Activated naive CD8-positive, alpha-beta T cell treated with anti-CD3 and anti-CD28 coated beads, Interleukin-2, amount 50 U/mL, for 24 hours (primary cell): ENCODE data around the gene GALR1.

Source experiments
- ATAC-seq: fragments of 150-1000 bp; cut with Tn5 transposase; one replicate; pipeline ENCODE4 v1.10.0; 2021
- DNase-seq: peaks from one replicate; pipeline ENCODE4 v3.0.0; 2021
- H3K27ac Mint-ChIP-seq: one replicate; pipeline ENCODE4 v1.8.0; 2021; ENCODE audit warnings: mild to moderate bottlenecking, mixed read lengths
- H3K27me3 Mint-ChIP-seq: one replicate; pipeline ENCODE4 v1.8.0; 2021; ENCODE audit warnings: mixed read lengths
- H3K36me3 Mint-ChIP-seq: one replicate; pipeline ENCODE4 v1.8.0; 2021; ENCODE audit warnings: low read depth, mixed read lengths
- H3K4me1 Mint-ChIP-seq: one replicate; pipeline ENCODE4 v1.8.0; 2021; ENCODE audit warnings: mixed read lengths
- H3K4me3 Mint-ChIP-seq: one replicate; pipeline ENCODE4 v1.8.0; 2021; ENCODE audit warnings: mild to moderate bottlenecking, moderate library complexity, mixed read lengths
- H3K9me3 Mint-ChIP-seq: one replicate; pipeline ENCODE4 v1.8.0; 2021; ENCODE audit warnings: mixed read lengths

GALR1 gene, protein sequence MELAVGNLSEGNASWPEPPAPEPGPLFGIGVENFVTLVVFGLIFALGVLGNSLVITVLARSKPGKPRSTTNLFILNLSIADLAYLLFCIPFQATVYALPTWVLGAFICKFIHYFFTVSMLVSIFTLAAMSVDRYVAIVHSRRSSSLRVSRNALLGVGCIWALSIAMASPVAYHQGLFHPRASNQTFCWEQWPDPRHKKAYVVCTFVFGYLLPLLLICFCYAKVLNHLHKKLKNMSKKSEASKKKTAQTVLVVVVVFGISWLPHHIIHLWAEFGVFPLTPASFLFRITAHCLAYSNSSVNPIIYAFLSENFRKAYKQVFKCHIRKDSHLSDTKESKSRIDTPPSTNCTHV

DNA sequence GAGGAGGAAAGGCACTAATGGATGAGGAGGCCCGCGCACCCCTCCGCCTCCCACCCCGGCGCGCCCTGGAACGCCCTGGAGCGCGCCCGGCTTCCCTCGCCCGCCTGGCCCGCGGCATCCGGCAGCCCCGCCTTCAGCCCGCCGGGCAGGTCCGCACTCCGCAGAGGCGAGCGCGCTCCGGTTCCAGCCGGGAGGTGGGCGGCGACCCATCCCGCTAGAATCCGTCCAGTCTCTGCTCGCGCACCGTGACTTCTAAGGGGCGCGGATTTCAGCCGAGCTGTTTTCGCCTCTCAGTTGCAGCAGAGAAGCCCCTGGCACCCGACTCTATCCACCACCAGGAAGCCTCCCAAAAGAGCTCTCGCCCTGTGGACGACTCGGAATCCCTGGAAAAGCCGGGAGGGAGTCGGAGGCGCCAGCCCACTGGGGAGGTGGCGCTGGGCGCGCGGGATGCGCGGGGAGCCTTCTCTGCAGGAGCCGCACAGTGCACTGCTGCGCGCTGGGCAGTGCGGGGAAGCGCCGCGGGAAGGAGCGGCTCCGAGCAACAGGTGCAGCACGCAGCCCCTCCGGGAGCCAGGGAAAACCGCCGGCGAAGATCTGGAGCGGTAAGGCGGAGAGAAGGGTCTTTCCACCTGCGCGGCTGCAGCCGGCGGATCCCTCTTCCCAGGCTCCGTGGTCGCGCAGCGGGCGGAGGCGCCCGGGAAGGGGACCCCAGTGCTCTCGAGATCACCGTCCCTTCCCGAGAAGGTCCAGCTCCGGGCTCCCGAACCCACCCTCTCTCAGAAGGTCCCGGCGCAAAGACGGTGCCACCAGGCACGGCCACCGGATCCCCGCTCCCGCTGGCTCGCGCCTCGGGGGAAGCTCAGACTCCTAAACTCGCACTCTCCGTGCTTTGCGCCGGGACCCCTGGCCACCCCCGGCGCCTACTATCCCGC is at the start of gene GALR1:
GALR1 (plus strand) TSS at position 280 of the 932 bp plus-strand sequence. CDS start 701 bp downstream, outside the sequence.
- ATAC-seq (no peak), DNase-seq (no peak)
- peak within 1 kb of the TSS; percentile 66 for H3K4me3 Mint-ChIP-seq
- peaks cover 21% of the 10 kb centered on the region for H3K9me3 Mint-ChIP-seq
- H3K27ac Mint-ChIP-seq: no peak within 1 kb of the TSS
- peaks cover 10% of the 10 kb centered on the region for H3K4me1 Mint-ChIP-seq
- peaks cover 7% of the 10 kb centered on the region for H3K36me3 Mint-ChIP-seq
- H3K27me3 Mint-ChIP-seq: peaks cover 58% of the 10 kb centered on the region

DNA sequence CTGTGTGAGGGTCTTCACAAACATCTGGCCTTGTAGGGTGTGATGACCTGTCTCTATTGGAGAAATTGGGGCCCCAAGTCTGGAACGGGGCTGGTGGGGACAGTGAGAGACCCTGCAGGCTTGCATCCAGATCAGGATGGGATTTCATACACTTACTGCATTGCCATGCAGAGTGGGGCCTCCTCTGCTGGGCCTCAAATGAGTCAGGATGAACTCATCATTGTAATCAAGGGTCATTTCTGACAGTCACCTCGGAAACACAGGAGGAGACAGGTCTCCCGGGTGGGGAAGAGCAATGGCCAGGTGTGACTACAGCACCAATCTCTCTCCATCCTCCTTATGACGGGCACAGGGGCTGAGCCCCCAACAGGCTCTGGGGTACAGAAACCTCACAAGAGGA is 48.1 kb upstream of the GALR1 start:
- H3K36me3 Mint-ChIP-seq: no peaks in the 10 kb centered on the region
- no peaks in the 10 kb centered on the region for H3K27me3 Mint-ChIP-seq
- H3K27ac Mint-ChIP-seq: no peak overlapping the region
- DNase-seq (no peak), ATAC-seq (peak; percentile 55)
- peaks cover 20% of the 10 kb centered on the region for H3K4me1 Mint-ChIP-seq
- no peak overlapping the region for H3K4me3 Mint-ChIP-seq
- H3K9me3 Mint-ChIP-seq: no peaks in the 10 kb centered on the region

DNA sequence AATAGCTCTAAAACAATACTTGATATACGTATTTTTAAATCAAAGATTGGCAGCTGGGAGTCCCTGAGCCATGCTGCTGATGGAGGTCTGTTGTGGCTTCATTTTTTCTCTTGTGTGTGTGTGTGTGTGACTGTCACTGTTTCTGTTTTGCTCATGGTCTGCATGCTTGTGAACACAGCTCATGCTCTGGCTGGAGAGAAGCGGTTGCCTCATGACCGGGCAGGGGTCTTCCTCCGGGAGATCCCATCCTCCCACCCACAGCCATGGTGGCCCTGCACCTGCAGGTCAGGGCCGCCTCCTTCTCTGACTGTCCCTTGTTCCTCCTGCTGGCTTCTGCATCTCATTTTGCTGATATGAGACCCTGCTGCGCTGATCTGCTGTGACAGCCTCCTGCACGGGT is 47.3 kb upstream of the GALR1 start:
- DNase-seq: no peak
- Mint-ChIP-seq H3K4me3 (no peak overlapping the region), H3K27me3 (no peaks in the 10 kb centered on the region), H3K9me3 (no peaks in the 10 kb centered on the region), H3K4me1 (peaks cover 22% of the 10 kb centered on the region), H3K27ac (no peak overlapping the region), H3K36me3 (no peaks in the 10 kb centered on the region)
- ATAC-seq: no peak

DNA sequence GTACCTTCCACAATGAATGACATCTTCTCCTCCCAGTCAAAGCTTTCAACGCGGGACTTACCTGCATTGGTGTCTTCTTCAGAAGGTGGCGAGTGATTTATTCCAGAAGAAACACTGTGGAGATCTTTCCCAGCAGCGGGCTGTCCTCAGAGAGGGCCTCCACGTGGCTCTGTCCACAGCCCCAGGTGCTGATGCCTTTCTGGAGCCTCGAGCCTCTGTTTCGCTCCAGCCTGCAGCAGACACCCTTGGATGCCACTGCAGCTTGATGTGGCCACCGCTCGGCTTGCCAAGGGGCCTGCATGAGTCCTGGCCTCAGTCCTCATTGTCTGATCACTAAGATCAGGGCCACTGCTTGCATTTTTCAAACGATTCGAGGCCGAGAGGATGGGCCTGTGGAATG is 46.6 kb upstream of the GALR1 start:
- H3K27me3 Mint-ChIP-seq: no peaks in the 10 kb centered on the region
- H3K36me3 Mint-ChIP-seq: no peaks in the 10 kb centered on the region
- H3K9me3 Mint-ChIP-seq: no peaks in the 10 kb centered on the region
- no peak for ATAC-seq
- peaks cover 28% of the 10 kb centered on the region for H3K4me1 Mint-ChIP-seq
- DNase-seq: no peak
- H3K4me3 Mint-ChIP-seq: no peak overlapping the region
- no peak overlapping the region for H3K27ac Mint-ChIP-seq

DNA sequence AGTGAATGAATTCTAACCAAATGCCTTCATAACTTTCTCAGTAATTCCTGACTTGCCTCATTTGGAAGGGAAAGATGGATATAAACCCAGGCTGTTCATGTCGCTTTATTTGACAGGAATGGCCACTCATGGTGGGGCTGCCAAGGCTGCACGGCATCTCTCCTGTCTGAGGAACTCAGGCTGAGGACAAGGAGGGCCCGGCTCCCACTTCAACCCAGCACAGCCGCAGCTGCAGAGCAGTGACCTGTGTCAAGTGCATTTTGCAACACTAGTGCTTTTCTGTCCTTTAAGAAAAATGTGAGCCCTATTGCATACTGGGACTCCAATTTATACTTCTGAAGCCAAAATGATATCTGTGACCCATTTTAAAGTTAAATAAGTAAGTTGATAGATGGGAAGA is 45.8 kb upstream of the GALR1 start:
- no peaks in the 10 kb centered on the region for H3K9me3 Mint-ChIP-seq
- H3K27ac Mint-ChIP-seq: no peak overlapping the region
- H3K4me1 Mint-ChIP-seq: peaks cover 36% of the 10 kb centered on the region
- DNase-seq: no peak
- H3K4me3 Mint-ChIP-seq: no peak overlapping the region
- H3K27me3 Mint-ChIP-seq: no peaks in the 10 kb centered on the region
- H3K36me3 Mint-ChIP-seq: no peaks in the 10 kb centered on the region
- no peak for ATAC-seq

DNA sequence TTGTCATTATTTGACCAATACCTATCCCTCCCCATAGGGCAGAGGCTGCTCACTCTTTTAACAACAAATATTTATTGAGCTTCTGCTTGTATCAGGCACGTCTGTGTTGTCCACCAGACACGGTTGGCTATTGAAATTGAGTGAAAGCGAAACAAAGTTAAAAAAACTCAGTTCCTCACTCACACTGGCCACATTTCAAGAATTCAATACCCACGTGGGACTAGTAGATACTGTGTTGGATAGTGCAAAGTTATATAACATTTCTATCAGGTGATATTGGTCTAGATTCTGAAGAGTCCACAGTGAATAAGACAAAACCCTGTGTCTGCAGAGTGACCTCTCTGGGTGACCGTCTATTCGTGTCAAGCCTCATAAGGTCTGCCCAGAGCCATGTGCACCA is 43.9 kb upstream of the GALR1 start:
- Mint-ChIP-seq H3K36me3 (no peaks in the 10 kb centered on the region), H3K4me1 (peaks cover 35% of the 10 kb centered on the region), H3K27ac (no peak overlapping the region), H3K4me3 (no peak overlapping the region), H3K9me3 (no peaks in the 10 kb centered on the region), H3K27me3 (no peaks in the 10 kb centered on the region)
- ATAC-seq: no peak
- no peak for DNase-seq

DNA sequence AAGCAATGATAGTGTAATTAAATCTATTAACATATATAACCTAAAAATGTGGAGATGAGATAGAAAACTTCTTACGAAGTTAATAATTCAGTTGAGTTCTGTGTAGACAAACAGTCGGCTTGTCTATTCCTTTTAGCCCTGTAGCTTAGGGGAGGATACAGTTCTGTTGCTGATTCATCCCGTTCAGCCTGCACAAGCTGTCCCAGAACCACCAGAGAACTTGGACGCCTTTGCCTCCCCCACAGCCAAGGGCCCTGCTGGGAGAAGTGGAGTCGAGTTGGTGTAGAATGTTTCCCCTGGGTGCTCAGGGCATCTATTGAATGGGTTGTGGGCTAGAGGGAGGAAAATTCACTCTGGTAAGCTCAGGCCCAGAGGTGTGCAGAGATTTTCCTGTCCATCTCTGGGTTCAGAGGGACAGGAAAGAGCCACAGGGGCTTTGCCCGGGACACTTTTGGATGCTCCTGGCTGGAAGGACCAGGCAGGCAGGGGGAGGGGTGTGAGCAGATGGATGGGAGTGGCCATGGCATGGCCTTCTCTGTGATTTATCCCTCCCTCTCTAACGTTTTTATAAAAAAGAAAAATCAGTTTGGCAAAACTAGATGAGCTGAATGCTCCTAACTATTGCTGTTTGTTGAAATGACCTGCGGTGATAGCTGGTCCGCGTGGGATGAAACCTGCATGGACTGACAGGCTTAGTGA is 42.8 kb upstream of the GALR1 start:
- Mint-ChIP-seq H3K4me3 (no peak overlapping the region), H3K4me1 (peaks cover 39% of the 10 kb centered on the region), H3K9me3 (no peaks in the 10 kb centered on the region), H3K27ac (no peak overlapping the region), H3K27me3 (no peaks in the 10 kb centered on the region), H3K36me3 (no peaks in the 10 kb centered on the region)
- DNase-seq: no peak
- no peak for ATAC-seq

DNA sequence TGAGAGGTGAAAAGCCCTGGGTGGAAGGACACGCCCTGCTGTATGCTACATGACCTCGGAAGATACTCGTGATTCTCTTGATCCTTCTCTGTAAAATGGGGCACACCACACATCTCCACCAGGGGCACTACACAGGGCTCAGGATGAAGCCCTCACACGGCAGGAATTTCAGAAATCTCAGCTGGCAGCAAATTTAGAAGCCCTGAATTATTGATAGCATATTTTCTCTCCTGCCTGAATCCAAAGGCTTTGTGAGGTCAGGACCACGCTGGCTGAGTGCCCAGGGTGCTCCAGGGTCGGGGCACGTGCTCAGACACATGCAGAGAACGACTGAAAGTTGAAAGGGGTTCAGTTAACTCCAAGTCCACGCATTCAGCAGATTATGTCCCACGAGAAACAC is 42.1 kb upstream of the GALR1 start:
- peak overlapping the region; percentile 60 for H3K27ac Mint-ChIP-seq
- H3K36me3 Mint-ChIP-seq: no peaks in the 10 kb centered on the region
- peaks cover 40% of the 10 kb centered on the region for H3K4me1 Mint-ChIP-seq
- no peaks in the 10 kb centered on the region for H3K27me3 Mint-ChIP-seq
- DNase-seq: peak; percentile 43
- no peak overlapping the region for H3K4me3 Mint-ChIP-seq
- ATAC-seq: peak; percentile 66
- no peaks in the 10 kb centered on the region for H3K9me3 Mint-ChIP-seq

DNA sequence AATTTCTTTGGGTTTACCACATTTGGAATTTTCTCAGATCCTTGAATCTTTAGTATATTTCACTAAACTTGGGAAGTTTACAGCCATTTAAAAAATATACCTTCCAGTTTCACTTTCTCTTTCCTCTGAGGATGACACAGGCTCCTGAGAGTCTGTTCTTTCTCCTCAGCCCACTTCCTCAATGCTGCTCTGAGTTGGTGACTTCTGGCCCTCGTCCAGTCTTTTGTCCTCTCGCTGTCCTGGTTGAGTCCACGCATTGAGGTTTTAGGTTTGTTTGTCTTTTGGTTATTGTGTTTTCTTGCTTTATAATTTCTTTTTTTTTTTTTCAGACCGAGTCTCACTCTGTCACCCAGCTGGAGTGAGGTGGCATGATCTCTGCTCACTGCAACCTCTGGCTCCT is 40.7 kb upstream of the GALR1 start:
- DNase-seq: peak; percentile 37

DNA sequence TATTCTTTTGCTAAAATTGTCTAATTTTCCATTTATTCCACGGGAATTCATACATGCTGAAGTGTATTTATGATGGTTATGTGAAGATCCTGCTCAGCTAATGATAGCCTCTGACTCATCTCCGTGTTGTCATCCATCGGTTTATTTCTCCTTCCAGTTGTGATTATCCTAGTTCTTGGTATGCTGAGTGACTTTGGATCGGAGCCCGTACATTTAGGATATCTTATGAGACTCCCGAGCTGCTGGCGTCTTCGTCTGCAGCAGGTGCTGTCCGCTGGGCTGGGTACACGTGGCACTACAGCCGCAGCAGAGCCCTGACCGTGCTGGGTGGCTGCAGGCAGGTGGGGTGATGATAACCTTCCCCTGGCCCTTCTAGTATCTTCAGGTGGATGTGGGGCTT is 40.1 kb upstream of the GALR1 start:
- no peak for ATAC-seq
- Mint-ChIP-seq H3K27me3 (no peaks in the 10 kb centered on the region), H3K4me3 (peak overlapping the region; percentile 83), H3K27ac (peak overlapping the region; percentile 97), H3K36me3 (no peaks in the 10 kb centered on the region), H3K9me3 (no peaks in the 10 kb centered on the region), H3K4me1 (peaks cover 40% of the 10 kb centered on the region)
- DNase-seq: no peak

More for the DNA sequence above, 40.7 kb upstream of the GALR1 start:
- peak overlapping the region; percentile 97 for H3K27ac Mint-ChIP-seq
- H3K4me3 Mint-ChIP-seq: peak overlapping the region; percentile 83
- no peaks in the 10 kb centered on the region for H3K36me3 Mint-ChIP-seq
- H3K4me1 Mint-ChIP-seq: peaks cover 40% of the 10 kb centered on the region
- H3K27me3 Mint-ChIP-seq: no peaks in the 10 kb centered on the region
- H3K9me3 Mint-ChIP-seq: no peaks in the 10 kb centered on the region
- ATAC-seq: peak; percentile 78

DNA sequence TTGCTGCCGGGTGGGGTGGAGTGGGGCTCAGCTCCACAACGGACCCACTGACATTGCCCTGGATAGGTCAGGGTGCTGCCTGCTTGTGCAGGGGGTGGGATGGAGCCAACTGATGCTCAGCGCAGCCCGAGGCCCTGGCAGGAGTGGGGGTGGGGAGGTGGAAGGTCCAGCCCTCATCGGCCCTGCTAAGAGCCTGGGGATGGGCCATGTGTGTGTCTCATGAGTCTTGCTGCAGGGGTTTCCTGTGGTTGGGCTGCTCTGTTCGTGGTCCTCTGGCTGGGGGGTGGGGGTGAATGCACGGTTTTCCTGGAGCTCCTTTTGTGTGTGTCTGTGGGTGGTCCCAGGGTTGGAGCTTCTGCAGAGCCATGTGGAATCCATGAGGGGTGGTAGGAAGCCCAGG is 39.4 kb upstream of the GALR1 start:
- Mint-ChIP-seq H3K36me3 (no peaks in the 10 kb centered on the region), H3K27me3 (peaks cover 1% of the 10 kb centered on the region), H3K27ac (no peak overlapping the region), H3K4me1 (peaks cover 40% of the 10 kb centered on the region), H3K4me3 (no peak overlapping the region), H3K9me3 (no peaks in the 10 kb centered on the region)
- no peak for DNase-seq
- ATAC-seq: no peak

DNA sequence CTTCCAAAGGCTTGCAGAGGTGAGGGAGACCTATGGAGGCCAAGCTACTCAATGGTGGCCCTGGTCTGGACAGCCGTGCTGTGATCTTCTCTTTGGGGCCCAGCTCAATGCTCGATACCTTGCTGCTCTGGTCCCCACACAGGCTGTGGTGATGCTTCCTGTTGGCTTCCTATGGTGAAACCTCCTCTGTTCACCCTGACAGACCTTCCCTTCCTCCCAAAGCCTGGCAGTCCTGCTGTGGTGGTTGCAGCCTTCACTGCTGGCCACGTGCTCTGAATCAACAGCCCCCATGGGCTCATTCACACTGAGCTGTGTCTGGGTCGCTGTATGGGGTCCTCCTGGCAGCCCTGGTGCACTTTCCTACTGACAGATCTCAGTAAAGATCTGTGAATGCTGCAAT is 31.0 kb upstream of the GALR1 start:
- Mint-ChIP-seq H3K4me3 (no peak overlapping the region), H3K27ac (no peak overlapping the region), H3K36me3 (no peaks in the 10 kb centered on the region), H3K27me3 (peaks cover 5% of the 10 kb centered on the region), H3K4me1 (peaks cover 10% of the 10 kb centered on the region), H3K9me3 (no peaks in the 10 kb centered on the region)
- no peak for ATAC-seq
- DNase-seq: no peak

DNA sequence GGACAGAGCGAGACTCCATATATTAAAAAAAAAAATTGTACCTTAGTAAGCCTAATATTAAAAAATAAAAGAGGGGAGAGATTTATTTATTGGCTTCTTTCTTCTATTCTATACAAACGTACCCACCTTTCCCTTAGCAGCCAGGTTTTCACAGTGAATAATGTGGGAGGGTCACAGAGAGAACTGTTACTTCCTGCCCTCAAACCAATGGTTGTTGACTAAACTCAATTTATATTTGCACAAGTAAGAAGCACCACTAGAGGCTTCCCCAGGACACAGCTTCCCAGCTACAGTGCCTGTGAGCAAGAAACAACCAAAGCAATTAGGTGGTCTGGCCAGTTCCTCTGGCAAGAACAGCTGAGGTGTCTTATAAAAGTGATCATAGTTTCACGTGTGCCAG is 28.9 kb upstream of the GALR1 start:
- H3K27ac Mint-ChIP-seq: no peak overlapping the region
- H3K4me3 Mint-ChIP-seq: no peak overlapping the region
- DNase-seq: no peak
- H3K4me1 Mint-ChIP-seq: peaks cover 16% of the 10 kb centered on the region
- no peaks in the 10 kb centered on the region for H3K36me3 Mint-ChIP-seq
- peaks cover 4% of the 10 kb centered on the region for H3K27me3 Mint-ChIP-seq
- H3K9me3 Mint-ChIP-seq: no peaks in the 10 kb centered on the region
- ATAC-seq: no peak

DNA sequence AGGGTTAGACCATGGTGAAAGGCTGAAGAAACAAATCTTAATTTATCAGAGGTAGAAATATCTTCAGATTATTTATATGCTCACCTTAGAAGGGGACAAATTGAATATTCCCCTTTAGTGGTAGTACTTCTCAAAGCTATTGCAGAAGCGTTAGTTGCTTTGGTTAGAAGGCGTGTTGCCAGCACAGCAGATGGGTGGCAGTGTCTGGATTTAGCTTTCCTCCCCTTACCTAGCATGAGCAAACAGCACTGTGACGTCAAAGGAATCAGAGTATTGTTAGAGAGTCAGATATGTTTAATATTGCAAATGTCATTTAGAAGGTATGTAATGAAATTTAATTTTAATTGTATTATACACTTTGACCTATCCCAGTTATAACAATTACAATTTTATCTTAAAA is 27.2 kb upstream of the GALR1 start:
- Mint-ChIP-seq H3K4me1 (peaks cover 16% of the 10 kb centered on the region), H3K27me3 (peaks cover 7% of the 10 kb centered on the region), H3K9me3 (no peaks in the 10 kb centered on the region), H3K4me3 (no peak overlapping the region), H3K36me3 (no peaks in the 10 kb centered on the region), H3K27ac (no peak overlapping the region)
- no peak for ATAC-seq
- DNase-seq: no peak
